GM19452 (cell line): ENCODE measurements around the gene MCRS1.
"Not testable (repeated sequence)": the region's sequence is repeated elsewhere in the genome, so short reads cannot be mapped to it uniquely, and the experiment has no call there.

Source experiments
- ATAC-seq: cut with Tn5 transposase; IDR thresholded peaks from one replicate; pipeline ENCODE4 v1.9.1; 2021; ENCODE audit not compliant: unreplicated experiment

MCRS1 gene

GRCh38 chr12:49567611-49568441, at the start of gene MCRS1:
Gene MCRS1, minus strand, starts transcription at chr12:49568142. Its CDS starts 1,411 bp downstream, at chr12:49566731.
- ATAC-seq: peak; percentile 88

DNA sequence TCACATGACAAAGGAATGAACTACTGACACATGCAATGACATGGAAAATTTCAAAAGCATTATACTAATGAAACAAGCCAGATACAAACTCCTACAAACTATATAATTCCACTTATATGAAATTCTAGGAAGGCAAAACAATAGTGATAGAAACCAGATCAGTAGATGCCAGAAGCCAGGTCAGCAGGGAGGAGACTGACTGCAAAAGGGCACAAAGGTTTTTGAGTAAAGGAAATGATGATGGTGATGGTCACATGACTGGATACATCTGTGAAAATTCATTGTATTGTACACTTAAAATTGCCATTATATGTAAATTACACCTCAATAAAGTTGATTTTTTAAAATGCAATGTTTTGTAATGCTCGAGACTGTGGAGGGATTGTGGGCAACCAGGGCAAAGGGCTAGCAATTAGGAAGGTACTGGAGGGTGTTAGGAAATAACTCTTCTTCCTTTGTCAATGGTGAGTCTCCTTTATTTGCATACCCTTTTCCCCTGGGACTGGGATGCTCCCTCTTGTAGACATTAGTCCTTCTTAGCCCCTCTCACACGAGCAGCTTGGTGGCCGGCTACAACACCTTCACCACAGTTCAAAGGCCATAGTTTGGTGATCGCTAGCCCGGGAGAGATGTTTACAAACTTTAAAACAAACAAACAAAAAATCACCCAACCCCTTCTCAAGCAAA, 48.7 kb upstream of the MCRS1 start:
- ATAC-seq: no peak

DNA sequence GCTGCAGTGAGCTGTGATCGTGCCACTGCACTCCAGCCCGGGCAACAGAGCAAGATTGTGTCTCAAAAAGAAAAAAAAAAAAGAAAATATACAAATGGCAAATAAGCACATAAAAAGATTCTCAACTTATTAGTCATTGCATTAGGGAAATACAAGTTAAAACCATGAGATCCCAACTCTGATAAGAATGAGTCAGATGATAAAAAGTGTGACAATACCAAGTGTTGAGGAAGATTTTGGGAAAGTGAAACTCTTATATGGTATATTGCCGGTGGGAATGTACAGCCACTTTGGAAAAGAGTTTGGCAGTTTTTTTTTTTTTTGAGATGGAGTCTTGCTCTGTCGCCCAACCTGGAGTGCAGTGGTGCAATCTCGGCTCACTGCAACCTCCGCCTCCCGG, 47.8 kb upstream of the MCRS1 start:
- no peak for ATAC-seq

GRCh38 chr12:49612210-49612609, 44.3 kb upstream of the MCRS1 start:
- no peak for ATAC-seq

GRCh38 chr12:49610785-49611184, 42.8 kb upstream of the MCRS1 start:
- ATAC-seq: not testable (repeated sequence)

- ATAC-seq: no peak
These were observed 41.9 kb upstream of the MCRS1 start for GRCh38 chr12:49609875-49610154.

- ATAC-seq: no peak
These were observed 41.3 kb upstream of the MCRS1 start for GRCh38 chr12:49609059-49609874.

DNA sequence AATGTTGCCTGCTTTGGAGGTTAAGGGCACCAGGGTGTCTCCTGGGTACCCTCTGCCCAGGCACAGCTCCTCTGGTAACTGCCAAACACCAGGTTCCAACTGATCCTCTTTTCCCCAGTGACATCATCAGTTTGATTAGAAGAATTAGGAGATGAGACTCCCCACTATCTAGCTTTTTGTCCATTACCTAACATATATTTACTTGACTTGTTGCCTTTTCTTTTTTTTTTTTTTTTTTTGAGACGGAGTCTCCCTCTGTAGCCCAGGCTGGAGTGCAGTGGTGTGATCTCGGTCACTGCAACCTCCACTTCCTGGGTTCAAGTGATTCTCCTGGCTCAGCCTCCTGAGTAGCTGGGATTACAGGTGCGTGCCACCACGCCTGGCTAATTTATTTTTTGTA, 37.6 kb upstream of the MCRS1 start, which contains the start of gene FAM186B:
Gene FAM186B, minus strand, starts transcription at position 101 of the 400 bp plus-strand sequence. CDS start 162 bp downstream, outside the sequence.
- not testable (repeated sequence) for ATAC-seq

DNA sequence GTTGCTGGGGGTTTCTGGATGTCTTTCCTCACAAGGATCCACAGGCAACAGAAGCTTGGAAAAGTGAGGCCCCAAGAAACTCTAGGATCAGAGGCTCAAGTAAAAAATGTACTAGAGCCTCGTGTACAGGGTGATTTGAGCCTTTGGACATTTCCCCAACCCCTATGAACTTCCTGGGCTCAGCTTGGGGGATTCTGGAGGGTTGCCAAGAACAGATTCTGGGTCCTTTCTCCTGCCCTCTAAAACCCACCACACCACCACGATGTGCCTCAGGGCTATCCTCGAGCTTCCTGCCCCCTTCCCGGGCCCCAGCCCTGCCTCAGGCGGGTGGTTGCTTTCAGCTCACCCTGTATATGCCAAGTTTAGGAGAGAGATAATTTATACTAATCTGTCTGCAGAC, 36.9 kb upstream of the MCRS1 start:
- no peak for ATAC-seq

- no peak for ATAC-seq
These were observed 35.8 kb upstream of the MCRS1 start for GRCh38 chr12:49603721-49604120.

- no peak for ATAC-seq
These were observed 32.0 kb upstream of the MCRS1 start for GRCh38 chr12:49599961-49600360.

GRCh38 chr12:49598527-49598926, 30.6 kb upstream of the MCRS1 start:
- no peak for ATAC-seq

DNA sequence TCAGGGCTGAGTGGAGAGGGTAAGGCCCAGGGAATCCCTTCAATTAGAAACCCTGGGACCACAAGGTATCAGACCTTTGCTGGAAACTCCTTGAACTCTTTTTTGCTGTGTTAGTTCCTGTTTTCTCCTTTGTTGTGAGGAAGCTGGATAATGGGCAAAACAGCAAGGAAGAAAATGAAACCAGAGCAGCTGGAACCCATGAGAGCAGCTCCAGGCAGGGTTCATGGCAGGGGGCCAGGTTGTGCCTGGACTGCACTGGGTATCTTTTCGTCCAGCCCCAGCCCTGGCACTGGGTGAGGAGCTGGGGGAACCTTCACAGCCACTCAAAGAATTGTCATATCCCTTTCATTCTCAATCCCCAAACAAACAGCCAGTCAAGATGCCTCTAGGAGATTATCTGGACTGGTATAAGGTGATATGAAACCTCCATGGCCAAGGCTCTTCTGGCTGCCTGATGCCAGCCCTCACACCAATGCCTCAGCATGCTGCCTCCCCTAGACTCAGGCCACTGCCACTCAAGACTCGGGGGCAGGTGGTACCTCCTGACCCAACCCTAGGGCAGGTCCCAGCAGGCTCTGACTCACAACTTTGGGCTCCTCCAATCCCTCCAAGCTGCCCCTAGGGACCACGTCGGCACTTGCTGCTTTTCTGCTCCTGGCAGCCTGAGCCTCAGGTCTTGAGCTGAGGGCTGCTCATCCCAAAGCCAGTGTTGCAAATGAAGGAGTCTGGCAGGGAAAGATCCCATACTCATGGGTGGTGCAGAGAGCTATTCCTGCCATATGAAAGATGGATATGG, 21.0 kb upstream of the MCRS1 start:
- no peak for ATAC-seq

- no peak for ATAC-seq
These were observed 20.3 kb upstream of the MCRS1 start for GRCh38 chr12:49588281-49588680.

GRCh38 chr12:49587174-49587908, 19.4 kb upstream of the MCRS1 start:
- ATAC-seq: no peak

- no peak for ATAC-seq
These were observed 17.8 kb upstream of the MCRS1 start for GRCh38 chr12:49585477-49586459.

- ATAC-seq: no peak
These were observed 16.6 kb upstream of the MCRS1 start for GRCh38 chr12:49584591-49584990.

DNA sequence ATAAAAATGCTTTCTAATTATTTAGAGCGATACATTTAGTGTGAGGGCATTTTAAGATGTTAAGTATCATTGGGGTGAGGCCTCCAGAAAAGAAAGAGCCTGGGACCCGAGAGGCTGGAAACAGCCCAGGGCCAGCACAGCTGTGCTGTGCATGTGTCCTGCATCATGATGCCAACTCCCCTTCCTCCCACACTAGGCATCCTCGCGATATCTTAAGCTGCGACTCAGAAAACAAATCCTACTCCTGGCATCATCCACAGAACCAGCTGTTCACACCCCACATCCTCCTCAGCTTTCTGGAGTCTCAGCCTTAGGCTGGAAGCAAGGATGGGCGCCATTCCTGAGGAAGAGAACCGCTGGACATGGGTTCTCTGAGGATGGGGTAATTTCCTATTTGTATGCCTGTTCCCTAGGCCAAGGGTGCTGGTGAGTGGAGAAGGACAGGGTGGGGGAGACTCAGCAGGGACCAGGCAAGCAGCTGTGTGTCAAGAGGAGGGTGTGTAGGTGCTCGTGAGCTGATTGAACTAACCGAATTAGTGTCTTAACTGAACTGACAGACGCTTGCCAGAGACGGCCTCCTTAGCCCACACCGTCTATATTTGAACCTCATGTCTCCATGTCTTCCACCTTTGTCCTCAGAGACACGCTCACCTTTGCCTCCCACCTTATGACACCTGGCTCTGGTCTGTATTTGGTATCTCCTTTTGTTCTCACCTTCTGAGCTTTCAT, 15.6 kb upstream of the MCRS1 start:
- ATAC-seq: no peak
